ENCODE data around the gene PRAMEF20. TPM values are rescaled to one million over a fixed set of nuclear protein-coding genes. Genes with fewer than 3 reads are reported as not detected.
A peak's percentile ranks its signal among the peaks of the same experiment; 100 is the strongest.
"Not testable (repeated sequence)": the region's sequence is repeated elsewhere in the genome, so short reads cannot be mapped to it uniquely, and the experiment has no call there.

PRAMEF20 gene
- not detected for total RNA-seq
- not detected for polyA plus RNA-seq (ENCODE audit: insufficient read length in 6 of 6)
- long read RNA-seq, donor 1: 0 reads
- long read RNA-seq, donor 2: 0 reads
- long read RNA-seq, donor 3: 0 reads
- long read RNA-seq, donor 4: 0 reads
- long read RNA-seq, donor 5: 0 reads
- long read RNA-seq, donor 6: 0 reads
- long read RNA-seq, donor 7: 0 reads
- long read RNA-seq, donor 8: 0 reads
- long read RNA-seq, donor 9: 0 reads
- long read RNA-seq, donor 10: 0 reads
- long read RNA-seq, donor 11: 0 reads
- long read RNA-seq, donor 12: 0 reads

- H3K27me3 ChIP-seq: peaks cover 0 to 11% of the 10 kb centered on the region in 2 donors
- DNase-seq; H3K27ac ChIP-seq; H3K9me3 ChIP-seq; H3K36me3 ChIP-seq; H3K4me3 ChIP-seq; intact Hi-C loops (cut with DNase I); H3K4me1 ChIP-seq; ATAC-seq: not testable (repeated sequence)
These were observed at the start of gene PRAMEF20 for GRCh38 chr1:13410150-13410549. PRAMEF20 (plus strand) TSS chr1:13410450; CDS start chr1:13416355, 5,905 bp downstream.

GRCh38 chr1:13362364-13362763, 47.9 kb upstream of the PRAMEF20 start:
- H3K36me3 ChIP-seq; intact Hi-C loops (cut with DNase I); ATAC-seq; DNase-seq; H3K4me3 ChIP-seq; H3K9me3 ChIP-seq; H3K4me1 ChIP-seq; H3K27me3 ChIP-seq; H3K27ac ChIP-seq: not testable (repeated sequence)

- H3K27me3 ChIP-seq; H3K36me3 ChIP-seq; intact Hi-C loops (cut with DNase I); H3K9me3 ChIP-seq; H3K4me3 ChIP-seq; DNase-seq; H3K4me1 ChIP-seq; H3K27ac ChIP-seq: not testable (repeated sequence)
- ATAC-seq: peak; percentile 88
These were observed 45.3 kb upstream of the PRAMEF20 start for GRCh38 chr1:13364928-13365327.

GRCh38 chr1:13366536-13366935, 43.7 kb upstream of the PRAMEF20 start:
- not testable (repeated sequence) for ATAC-seq

GRCh38 chr1:13368544-13368943, 41.7 kb upstream of the PRAMEF20 start:
- H3K27me3 ChIP-seq; DNase-seq; H3K4me3 ChIP-seq; intact Hi-C loops (cut with DNase I); H3K27ac ChIP-seq; H3K36me3 ChIP-seq; H3K9me3 ChIP-seq; H3K4me1 ChIP-seq: not testable (repeated sequence)
- peak; percentile 31 for ATAC-seq

More at GRCh38 chr1:13366536-13366935, 43.7 kb upstream of the PRAMEF20 start:
- H3K36me3 ChIP-seq; H3K9me3 ChIP-seq; H3K27me3 ChIP-seq; H3K27ac ChIP-seq; DNase-seq; H3K4me3 ChIP-seq; H3K4me1 ChIP-seq; intact Hi-C loops (cut with DNase I): not testable (repeated sequence)

GRCh38 chr1:13378983-13379382, 31.3 kb upstream of the PRAMEF20 start:
- H3K27ac ChIP-seq; H3K27me3 ChIP-seq; DNase-seq; H3K4me1 ChIP-seq; H3K4me3 ChIP-seq; H3K36me3 ChIP-seq; intact Hi-C loops (cut with DNase I); H3K9me3 ChIP-seq; ATAC-seq: not testable (repeated sequence)

GRCh38 chr1:13380380-13380779, 29.9 kb upstream of the PRAMEF20 start:
- H3K4me3 ChIP-seq; intact Hi-C loops (cut with DNase I); H3K27me3 ChIP-seq; H3K27ac ChIP-seq; DNase-seq; H3K36me3 ChIP-seq; H3K4me1 ChIP-seq; ATAC-seq; H3K9me3 ChIP-seq: not testable (repeated sequence)

GRCh38 chr1:13389332-13389731, 20.9 kb upstream of the PRAMEF20 start, which contains the start of gene PRAMEF17:
PRAMEF17 (plus strand) TSS chr1:13389632; CDS start chr1:13389658, 26 bp downstream.
- H3K27me3 ChIP-seq; H3K4me1 ChIP-seq; DNase-seq; H3K9me3 ChIP-seq; H3K27ac ChIP-seq; intact Hi-C loops (cut with DNase I); ATAC-seq; H3K36me3 ChIP-seq; H3K4me3 ChIP-seq: not testable (repeated sequence)

GRCh38 chr1:13393004-13393403, 17.2 kb upstream of the PRAMEF20 start:
- H3K9me3 ChIP-seq; H3K36me3 ChIP-seq; DNase-seq; H3K4me3 ChIP-seq; ATAC-seq; intact Hi-C loops (cut with DNase I); H3K4me1 ChIP-seq; H3K27me3 ChIP-seq; H3K27ac ChIP-seq: not testable (repeated sequence)

- H3K36me3 ChIP-seq; DNase-seq; intact Hi-C loops (cut with DNase I); H3K9me3 ChIP-seq; H3K27ac ChIP-seq; H3K4me3 ChIP-seq; ATAC-seq; H3K4me1 ChIP-seq; H3K27me3 ChIP-seq: not testable (repeated sequence)
These were observed 15.5 kb upstream of the PRAMEF20 start for GRCh38 chr1:13394761-13395160.

GRCh38 chr1:13395311-13395710, 14.9 kb upstream of the PRAMEF20 start:
- H3K36me3 ChIP-seq; DNase-seq; H3K4me1 ChIP-seq; H3K4me3 ChIP-seq; H3K27me3 ChIP-seq; intact Hi-C loops (cut with DNase I); ATAC-seq; H3K27ac ChIP-seq; H3K9me3 ChIP-seq: not testable (repeated sequence)
